GM19240 (cell line): ENCODE results near the gene CAMK2B.

ENCODE experiments used
- DNase-seq: peaks from one replicate; pipeline ENCODE4 v3.0.0; 2011; ENCODE audit warnings: low spot score; ENCODE audit not compliant: insufficient read length

Gene CAMK2B

DNA sequence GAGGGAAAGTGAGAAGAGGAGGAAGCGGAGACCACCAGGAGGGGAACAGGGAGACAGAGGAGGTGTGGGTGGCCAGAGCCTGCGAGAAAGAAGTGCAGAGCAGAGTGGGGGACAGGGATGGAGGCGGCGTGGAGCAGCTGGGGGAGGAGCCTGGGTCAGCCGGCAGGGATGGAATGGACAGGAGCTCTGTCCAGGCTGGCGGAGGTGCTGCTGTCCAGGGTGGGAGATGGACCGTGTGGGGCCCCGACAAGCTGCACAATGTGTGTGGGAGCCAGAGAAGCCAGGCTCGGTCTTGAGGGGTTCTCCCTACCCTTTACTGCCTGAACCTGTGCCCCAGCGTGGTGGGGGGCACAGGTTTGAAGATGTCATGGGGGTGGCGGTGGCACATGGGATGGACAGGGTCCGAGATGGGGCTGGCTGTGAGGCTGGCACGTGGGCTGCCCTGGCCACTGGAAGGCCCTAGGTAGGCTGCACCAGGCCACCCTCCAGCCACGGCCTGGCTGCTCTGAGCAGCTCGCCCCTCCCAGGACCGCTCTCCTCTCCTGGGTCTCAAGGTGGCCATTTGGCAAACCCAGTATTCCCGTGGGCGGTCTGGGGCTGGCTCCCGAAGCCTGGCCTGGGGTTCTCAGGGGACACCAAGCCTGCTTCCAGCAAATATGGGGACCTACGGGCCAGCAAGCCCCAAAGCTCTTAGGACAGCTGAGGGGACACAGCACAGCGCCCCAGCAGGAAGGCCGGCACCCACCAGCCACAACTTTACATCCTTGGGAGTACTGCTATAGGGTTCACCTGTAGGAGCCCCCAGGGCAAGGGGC lies 92.3 kb downstream of the CAMK2B start:
- DNase-seq = no peak

DNA sequence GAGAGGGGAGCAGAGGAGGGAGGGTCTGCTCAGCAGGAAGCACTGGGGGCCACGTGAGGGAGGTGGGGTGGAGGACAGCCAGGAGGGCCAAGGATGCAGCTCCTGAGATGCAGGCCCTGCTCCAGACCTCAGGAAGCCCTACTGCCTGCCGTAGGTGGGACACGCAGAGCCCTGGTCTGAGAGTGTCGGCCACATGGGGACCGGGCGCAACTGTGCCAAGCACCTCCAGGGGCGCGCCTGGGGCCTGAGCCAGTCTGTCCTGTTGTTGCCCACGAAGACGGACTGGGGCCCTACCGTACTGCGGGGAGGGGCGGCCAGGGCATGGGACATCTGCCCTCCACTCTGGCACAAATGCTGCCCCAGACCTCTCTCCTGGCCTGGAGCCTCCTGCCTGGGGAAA lies 93.0 kb downstream of the CAMK2B start:
- DNase-seq = no peak

DNA sequence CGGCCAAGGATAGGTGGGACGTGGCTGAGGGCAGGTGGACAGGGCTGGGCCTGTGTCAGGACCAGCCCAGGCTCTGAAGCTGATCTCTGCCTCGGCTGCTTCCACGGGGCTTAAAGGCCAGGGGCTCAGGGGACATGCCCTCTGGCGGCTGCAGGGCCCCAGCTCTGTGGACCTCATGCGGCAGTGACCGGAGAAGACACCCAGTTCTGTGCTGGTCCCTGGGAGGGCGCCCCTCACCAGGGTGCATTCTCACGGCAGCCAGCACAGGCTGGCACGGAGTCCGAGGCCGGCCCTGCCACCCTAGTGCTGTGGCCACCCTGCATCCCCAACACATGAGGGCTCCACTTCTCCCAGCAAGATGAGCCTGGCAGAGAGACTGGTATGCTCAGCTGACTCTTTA lies 94.3 kb downstream of the CAMK2B start:
- no peak for DNase-seq

DNA sequence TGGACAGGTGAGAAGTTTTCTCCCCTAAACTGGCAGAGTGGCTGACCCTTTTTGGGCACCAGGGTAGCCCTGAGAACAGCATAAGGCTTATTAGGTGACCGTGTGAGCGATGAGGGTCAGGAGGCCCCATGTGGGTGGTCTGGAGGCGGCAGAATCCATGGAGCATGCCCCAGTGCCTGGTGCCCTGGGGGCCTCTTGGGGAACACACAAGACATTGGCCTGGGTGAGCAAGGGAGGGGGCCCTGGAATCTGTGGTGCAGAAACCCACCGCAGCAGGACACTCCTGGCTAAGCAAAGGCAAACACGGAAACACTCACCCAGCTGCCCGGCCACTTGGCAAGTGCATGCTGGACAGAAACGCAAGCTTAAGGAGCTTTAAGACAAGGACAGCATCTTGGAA lies 95.1 kb downstream of the CAMK2B start:
- DNase-seq = no peak

DNA sequence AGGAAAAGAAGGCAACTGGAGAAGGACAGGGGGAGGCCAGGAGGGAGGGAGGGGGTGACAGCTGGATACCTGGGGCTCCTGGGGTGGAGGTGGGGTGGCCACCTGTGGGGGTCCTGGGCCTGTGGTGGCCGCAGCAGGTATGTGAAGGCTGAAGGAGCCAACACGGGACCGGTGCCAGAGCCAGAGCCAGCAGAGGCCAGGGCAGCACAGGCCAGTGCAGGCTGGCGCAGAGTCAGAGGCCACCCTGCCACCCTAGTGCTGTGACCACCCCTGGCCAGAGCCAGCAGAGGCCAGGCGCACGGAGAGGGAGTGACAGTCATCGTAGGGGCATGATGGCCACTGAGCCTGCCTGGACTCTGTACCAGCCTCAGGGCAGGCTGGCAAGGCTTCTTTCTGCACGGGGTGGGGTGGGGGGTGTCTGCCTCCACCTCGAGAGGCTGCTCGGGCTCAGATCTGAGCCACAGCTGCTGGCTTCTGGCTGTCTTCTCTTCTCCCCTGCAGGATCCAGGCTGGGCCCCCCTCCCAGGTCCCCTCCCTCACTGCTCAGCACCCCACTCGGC lies 95.8 kb downstream of the CAMK2B start:
- DNase-seq = no peak

DNA sequence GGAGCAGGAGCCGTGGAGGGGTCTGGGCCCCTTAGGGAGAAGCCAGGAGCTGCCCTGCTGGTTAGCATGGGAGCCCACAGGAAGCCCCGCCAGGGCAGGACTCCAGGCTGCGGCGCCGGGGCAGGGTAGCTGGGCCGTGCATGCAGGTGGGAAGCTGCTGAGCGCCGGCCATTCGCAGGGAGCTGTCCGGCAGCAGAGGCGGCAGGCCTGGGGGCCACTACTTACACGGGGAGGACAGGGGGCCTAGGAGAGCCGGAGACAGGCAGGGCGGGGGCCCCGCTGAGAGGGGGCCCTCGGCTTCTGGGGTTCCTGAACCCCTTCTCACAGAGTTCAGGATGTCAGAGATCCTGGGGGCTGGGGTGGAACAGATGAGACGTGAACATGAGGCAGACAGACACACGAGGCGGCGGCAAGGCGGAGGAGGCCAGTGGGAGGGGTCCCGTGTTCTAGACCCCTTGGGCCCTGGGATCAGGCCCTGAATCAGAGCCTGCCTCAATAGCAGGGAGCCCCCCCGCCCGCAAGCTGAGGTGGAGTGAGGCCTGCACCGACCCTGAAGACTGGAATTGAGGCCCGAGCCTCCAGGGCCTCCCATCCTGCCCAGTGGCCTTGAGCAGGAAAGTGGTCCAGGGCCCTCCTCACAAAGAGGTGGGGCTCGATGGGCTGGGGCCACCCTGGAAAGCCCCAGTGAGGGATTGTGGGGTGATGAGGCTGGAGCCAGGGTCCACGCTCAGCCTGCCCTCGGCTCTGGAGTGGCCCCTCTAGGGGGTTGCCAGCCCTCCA lies 96.6 kb downstream of the CAMK2B start:
- DNase-seq = no peak

DNA sequence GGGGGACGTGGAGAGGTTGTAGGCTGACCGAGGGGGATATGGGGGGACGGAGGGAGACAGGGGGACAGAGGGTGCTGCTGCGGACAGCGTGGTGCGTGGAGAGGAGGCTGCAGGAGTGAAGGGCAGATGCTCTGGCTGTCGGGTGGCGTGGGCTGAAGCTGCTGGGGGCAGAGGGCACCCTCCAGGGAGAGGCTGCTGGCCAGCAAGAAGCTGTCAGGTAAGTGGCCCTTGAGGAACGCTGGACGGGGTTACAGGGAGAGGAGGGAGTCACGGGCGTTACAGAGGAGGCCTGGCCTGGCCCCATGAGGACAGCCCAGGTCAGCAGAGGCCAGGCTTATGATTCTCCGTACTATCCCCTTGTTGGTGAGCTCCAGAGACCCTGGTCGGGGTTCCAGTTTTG lies 97.5 kb downstream of the CAMK2B start:
- no peak for DNase-seq

DNA sequence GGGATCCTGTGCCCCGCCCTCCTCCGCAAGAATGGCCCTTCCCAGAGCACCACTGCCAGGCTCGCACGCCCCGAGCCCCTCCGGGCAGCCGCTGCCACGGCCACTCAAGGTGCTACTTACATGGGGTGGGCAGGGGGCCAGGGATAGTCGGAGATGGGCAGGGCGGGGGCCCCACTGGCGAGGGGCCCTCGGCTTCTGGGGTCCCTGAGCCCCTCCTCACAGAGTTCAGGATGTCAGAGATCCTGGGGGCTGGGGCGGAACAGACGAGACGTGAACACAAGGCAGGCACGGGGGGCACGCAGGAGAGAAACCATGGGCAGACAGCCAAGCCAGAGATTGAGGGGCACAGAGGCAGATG lies 99.0 kb downstream of the CAMK2B start:
- no peak for DNase-seq

DNA sequence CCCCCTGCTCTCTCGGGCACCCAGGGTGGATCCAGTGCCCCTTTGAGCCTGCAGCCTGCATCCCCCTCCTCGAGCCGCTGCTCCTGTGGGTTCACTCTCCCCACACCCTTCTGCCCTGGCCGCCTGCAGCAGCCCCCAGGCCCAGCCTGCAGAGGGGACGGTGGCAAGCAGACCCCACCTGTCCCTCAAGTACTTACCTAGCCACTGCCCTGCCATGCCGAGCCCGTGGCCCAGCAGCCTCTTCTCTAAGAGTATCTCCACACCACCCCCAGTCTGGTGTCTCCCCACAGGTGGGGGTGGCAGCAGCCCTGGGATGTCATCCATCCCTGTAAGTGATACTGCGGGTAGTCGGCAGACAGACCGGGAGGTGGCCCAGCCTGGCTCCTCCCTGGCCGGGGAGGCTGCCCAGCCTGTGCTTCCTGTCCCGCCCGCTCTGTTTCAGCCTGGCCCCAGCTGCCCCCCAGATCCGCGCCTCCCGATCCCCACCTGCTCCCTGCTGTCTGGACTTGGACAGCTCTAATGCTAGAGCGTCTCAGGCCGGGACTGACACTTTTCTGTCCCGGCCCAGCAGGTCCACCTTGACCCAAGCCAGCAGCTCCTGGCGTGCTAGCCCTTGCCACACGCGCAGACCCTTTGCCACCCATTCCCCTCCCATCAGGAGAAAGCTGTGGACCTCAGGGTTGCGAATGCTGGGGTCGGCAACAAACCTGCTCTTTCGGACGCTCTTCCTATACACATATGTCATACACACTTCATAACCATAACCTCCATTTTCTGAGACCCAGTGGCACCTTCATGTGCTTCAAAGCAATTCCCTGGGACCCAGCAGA lies 99.6 kb downstream of the CAMK2B start:
- DNase-seq = no peak

DNA sequence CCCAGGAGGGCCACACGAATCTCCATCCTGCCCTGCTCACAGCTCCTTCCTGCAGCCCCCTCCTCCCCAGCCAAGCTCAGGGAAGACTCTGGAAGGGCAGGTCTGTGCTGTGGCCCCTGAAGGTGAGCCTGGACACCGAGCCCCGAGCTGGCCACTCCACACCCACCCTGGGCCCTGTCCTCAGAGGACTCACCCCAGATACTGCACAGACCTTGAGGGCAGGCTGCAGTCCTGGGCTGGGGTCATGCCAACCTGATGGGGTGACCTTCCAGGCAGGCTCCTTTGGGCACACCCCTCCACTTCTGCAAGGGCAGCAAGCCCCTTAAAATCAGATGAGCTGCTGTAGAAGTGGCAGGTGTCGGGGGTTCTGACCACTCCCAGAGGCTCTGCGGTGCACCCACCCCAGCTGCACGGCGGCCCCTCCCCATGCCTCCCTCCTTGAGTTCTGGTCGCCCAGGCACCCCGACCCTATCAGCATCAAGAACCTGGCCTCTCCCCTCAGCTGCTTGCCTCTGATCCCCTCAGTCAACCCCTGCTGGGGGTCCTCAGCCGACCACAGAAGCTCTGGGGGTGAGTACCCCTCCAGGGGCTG lies 100.3 kb downstream of the CAMK2B start:
- DNase-seq = no peak

DNA sequence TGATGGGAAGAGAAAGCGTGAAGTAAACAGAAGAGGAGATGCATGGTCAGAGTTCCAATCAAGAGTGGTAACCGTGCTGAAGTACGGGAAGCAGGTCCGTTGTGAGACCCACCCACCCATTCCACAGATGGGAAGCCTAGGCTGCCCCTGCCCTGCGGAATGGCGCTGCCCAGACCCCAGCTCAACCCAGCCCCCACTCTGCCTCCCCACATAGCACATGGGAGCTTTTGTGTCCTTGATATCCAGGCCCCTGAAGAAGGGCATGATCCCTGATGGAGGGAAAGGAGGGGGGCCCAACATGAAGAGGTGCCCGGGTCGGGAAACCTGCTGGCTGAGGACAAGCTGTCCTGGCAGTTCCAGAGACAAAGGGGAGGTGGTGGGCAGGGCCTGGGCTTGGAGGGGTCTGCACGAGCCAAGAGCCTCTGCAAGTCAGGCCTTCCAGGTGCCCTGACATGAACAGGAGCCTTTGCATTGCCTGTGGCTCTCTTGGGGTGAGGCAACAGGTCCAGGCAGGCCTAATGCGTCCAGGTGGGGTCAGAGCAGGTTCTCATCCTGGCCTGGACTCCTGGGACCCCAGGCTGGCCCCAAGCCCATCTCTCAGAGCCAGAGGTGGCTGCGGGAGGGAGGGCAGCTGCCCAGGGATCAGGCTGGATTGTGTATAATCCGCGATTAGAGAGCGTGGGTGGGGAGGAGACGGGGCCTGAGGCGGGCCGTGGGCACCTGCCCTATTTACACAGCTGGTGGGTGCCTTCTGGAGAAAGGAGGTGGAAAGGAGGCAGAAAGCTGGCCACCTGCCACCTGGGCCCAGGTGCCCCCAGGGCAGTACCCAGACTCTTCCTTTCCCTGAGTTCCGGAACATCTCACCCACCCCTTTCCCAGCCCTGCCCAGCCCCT lies 101.1 kb downstream of the CAMK2B start:
- no peak for DNase-seq

DNA sequence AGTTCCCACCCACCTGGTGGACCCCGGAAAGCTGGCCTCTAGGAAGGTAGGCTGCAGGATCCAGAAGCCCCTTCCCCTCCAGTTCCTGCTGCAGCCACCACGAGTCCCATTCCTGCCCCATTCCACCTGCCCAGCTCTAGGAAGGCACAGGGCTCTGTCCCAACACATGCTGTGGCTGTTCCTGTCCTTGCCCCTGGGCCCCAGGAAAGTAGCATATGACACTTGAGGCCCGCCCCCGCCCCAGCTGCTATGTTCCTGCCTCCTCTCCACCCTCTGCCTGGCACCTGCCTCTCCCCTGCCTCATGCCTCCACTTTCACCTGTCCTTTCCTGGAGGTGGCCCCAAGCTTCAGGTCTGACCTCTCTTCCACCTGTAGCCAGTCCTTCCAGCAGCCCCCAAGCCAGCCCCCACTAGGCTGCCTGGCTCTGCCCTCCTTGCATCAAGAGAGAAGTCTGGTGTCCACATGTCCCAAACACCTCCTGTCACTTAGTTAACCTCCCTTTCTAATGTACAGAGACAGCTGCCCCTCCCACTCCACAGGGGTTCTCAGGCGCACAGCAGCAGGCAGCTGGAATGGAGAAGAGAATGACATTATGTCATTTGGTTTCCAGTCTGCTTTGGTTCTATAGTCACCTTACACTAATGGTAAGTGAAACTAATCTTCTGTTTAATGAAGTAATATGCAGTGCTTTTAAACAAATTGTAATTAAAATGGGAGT lies 101.9 kb downstream of the CAMK2B start:
- no peak for DNase-seq

DNA sequence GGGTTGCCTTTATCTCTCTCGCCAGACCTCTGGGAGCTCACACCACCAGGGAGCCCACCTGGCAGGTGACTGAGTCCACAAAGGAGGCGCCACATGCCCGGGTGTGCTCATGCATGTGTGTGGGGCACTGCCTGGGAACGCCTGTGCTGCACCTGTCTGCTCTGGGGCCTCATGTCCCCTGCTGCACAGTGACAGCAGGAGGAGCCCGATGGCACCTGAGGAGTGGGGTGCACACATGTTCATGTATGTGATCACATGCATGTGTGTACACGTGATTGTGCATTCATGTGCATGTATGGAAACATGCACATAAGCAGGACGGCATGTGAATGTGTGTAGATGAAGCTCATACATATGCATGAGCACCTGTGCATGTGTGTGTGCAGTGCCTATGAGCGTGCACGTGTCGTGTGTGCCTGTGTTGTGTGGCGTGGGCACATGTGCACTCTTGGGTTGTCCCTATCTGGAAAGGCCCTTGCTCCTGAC lies 102.6 kb downstream of the CAMK2B start:
- no peak for DNase-seq

DNA sequence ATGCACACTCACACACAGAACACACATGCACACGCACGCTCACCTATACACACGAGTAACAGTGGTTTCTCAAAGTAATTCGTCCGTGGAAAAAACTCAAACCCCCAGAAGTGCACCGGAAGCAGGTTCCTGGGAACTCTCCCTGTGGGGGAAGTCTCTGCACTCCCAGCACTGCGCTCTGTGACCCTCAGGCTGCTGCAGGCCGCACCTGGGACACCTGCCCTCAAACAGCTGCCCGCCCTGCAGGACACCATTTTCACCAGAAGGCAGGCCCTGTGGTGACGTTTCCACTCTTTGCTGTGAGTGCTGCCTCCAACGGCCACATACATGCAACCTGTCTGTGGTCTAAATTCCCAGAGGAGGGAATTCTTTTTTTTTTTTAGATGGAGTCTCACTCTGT lies 103.3 kb downstream of the CAMK2B start:
- DNase-seq = no peak

DNA sequence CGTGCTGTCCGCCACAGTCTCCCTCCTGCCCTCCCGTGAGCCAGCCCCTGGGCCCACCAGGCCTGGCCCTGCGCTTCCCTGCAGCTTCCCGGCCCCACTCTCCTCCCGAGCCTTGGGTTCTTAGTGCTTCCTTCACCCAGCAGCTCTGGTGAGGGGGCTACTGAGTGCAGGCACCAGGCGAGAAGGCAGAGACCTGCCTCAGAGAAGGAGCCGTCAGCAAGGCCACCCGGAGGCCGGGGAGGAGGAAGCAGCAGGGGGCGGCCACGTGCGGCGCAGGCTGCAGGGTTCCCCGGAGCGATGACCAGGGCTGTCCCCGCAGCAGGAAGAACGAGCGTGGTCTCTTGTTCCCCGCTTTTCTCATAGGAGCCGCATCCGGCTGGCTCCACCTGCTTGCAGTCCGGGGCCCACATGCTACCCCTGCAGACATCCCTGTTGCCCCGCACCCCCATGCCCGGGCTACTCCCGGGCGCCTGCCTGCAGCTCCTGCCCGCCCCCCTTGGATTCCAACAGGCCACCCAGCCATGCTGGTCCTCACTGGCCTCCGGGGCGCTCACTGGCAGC lies 104.1 kb downstream of the CAMK2B start:
- DNase-seq = no peak

DNA sequence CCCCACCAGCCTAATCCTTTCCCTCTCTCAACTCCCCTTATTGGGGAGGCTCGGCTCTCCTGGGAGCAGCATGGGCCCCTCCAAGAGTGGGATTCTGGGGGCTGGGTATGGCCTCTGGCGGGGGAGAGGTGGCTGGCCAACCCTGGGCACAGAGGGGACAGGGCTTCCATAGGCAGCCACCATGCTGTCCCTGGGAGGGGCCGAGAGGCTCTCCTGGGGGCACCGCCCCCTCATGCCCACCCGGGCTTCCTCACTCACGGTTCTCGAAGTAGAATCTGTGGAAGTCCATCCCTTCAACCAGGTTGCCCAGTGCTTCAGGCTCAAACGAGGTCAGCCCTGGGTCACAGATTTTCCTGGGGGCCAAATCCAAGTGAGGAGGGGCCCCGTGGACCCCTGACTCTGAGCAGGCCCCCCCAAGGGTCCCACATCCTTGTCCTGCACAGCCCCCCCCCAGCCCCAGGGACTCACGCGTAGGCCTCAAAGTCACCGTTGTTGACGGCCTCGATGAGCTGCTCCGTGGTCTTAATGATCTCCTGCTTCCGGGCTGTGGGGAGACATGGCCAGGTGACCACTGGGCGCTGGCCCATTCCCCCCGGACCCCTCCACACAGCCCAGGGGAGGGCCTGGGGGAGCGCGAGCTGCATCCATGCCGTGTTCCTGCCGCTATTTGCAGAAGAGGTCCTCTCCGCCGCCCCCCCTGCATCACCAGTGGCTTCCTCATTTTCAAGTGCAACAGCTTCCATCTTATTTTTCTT lies 104.9 kb downstream of the CAMK2B start:
- no peak for DNase-seq

DNA sequence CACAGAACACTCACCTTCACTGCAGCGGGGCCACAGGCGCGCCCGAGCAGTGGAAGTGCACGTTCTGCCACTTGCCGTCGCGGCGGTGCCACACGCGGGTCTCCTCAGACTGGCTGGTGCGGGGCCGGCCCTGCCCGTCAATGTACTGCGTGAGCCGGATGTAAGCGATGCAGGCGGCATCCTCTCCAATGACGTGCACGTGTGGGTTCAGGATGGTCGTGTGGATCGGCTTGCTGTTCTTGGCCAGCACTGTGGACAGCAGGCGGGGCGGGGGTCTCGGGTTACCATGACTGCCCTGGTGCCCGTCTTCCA lies 105.4 kb downstream of the CAMK2B start:
- DNase-seq = no peak

DNA sequence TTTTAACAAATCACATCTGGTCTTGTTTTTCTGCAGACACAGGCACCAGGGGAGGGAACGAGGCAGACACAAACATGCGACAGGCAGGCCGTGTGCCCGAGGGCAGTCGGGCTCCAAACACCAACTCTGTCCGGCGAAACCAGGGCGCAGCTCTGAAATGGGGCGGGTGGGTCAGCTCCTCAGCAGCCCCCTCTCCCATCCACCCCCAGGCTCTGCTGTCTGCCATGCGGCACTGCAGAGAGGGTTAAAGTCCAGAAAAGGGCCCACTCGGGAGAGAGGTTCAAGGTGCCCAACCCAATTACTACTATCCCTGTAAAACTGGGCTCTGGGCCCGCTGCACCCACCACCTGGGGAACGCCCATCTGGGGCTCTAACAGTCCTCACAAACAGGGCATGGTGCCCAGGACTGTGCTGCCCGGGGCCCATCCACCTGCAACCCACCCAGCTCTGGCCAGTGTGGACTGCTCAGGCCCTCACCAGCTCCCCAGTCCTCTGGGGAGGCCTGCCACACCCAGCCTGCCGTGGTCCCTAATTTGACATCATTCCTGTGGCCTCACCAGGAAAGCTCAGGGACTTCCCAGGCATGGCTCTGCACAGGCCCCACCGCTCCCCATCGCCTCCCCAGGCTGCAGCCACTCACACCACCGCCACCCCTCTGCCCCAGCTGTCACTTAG lies 105.9 kb downstream of the CAMK2B start:
- no peak for DNase-seq
